NCI-H128 (cell line): ENCODE measurements around the gene MTA1.

Source experiments
- DNase-seq: peaks from one replicate; lab custom pipeline; 2025; ENCODE audit not compliant: unreplicated experiment; lab: John Stamatoyannopoulos, UW

MTA1 gene

GRCh38 chr14:105419195-105420091 lies at the start of gene MTA1:
MTA1 (plus strand) TSS chr14:105419827; CDS start chr14:105420036, 209 bp downstream.
- DNase-seq: no peak

- DNase-seq: no peak
These were observed 45.2 kb upstream of the MTA1 start for GRCh38 chr14:105374389-105374788.

- no peak for DNase-seq
These were observed 44.0 kb upstream of the MTA1 start for GRCh38 chr14:105375635-105376057.

GRCh38 chr14:105376521-105377440 lies 42.8 kb upstream of the MTA1 start:
- no peak for DNase-seq

GRCh38 chr14:105377555-105378182 lies 42.0 kb upstream of the MTA1 start:
- DNase-seq: no peak

GRCh38 chr14:105378199-105378598 lies 41.4 kb upstream of the MTA1 start:
- no peak for DNase-seq

GRCh38 chr14:105378873-105379685 lies 40.5 kb upstream of the MTA1 start:
- DNase-seq: no peak

- DNase-seq: no peak
These were observed 39.7 kb upstream of the MTA1 start for GRCh38 chr14:105379946-105380345.

- DNase-seq: no peak
These were observed 38.9 kb upstream of the MTA1 start for GRCh38 chr14:105380756-105381155.

GRCh38 chr14:105381446-105382342 lies 37.9 kb upstream of the MTA1 start:
- DNase-seq: no peak

GRCh38 chr14:105382343-105383082 lies 37.1 kb upstream of the MTA1 start:
- DNase-seq: no peak

- no peak for DNase-seq
These were observed 36.4 kb upstream of the MTA1 start for GRCh38 chr14:105383083-105383730.

GRCh38 chr14:105384041-105384557 lies 35.5 kb upstream of the MTA1 start:
- DNase-seq: no peak

GRCh38 chr14:105384605-105385321 lies 34.9 kb upstream of the MTA1 start:
- DNase-seq: no peak

- DNase-seq: no peak
These were observed 34.3 kb upstream of the MTA1 start for GRCh38 chr14:105385322-105385637.

- no peak for DNase-seq
These were observed 33.8 kb upstream of the MTA1 start for GRCh38 chr14:105385698-105386365.
